ENCODE measurements around the gene LHCGR.

Gene LHCGR

DNA sequence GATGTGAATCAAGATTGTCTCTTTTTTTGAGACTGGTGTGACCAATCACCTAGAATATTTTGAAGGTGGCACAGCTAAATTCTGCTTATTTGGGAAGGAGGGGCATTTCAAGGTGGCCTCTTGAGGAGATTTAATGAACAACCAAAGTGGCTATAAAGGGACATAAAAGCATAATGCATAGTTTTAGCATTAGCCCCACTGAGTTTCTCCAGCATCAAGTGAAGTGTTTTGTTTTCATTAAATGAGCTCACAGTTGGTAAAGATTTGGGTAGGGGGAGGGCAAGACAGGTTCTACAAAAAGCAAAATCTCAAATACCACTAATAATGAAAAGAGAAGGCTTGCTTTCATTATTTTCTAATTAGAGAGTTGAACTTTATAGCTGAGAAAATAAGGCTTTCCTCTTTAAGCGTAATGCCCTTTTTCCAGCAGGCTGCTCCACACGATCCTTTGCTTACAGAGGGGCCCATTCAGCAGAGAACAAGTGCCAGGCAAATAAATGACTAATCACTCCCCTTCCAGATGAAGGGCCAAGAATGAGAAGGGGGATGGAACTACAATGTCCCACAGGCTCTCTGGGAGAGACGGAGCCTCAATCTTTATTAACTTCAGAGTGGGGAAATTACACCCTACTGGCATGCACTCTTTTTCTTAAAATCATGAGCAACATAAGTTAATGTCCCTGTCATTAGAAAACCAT is 35.9 kb downstream of the LHCGR start (continued):
- TF ChIP-seq PRDM6 (tag by site-specific recombination; IDR thresholded peaks at IDR 0.05) (peak; percentile 73; the same call in 1 of the 2 replicates), KLF1 (tag by site-specific recombination; IDR thresholded peaks at IDR 0.05) (no peak), HOXC10 (CRISPR knock-in tag; IDR thresholded peaks at IDR 0.05) (no peak), SP7 (tag by site-specific recombination; IDR thresholded peaks at IDR 0.05) (peak; percentile 28; the same call in 1 of the 2 replicates), ZNF266 (tag by site-specific recombination; IDR thresholded peaks at IDR 0.05; ENCODE audit: low read depth) (no peak), ZNF24 (tag by site-specific recombination; IDR thresholded peaks at IDR 0.05) (no peak), ZNF514 (tag by site-specific recombination; IDR thresholded peaks at IDR 0.05) (no peak), ZNF670 (tag by site-specific recombination; IDR thresholded peaks at IDR 0.05; ENCODE audit: low read depth) (no peak), WT1 (tag by site-specific recombination; IDR thresholded peaks at IDR 0.05) (peak; percentile 28; the same call in 1 of the 2 replicates), YY1 (tag by site-specific recombination; IDR thresholded peaks at IDR 0.05) (no peak), ZNF785 (tag by site-specific recombination; IDR thresholded peaks at IDR 0.05) (no peak), ZNF132 (tag by site-specific recombination; IDR thresholded peaks at IDR 0.05; ENCODE audit: borderline replicate concordance) (no peak), ZNF155 (tag by site-specific recombination; IDR thresholded peaks at IDR 0.05) (no peak), GLIS1 (tag by site-specific recombination; IDR thresholded peaks at IDR 0.05) (peak; percentile 94), ZNF10 (tag by site-specific recombination; IDR thresholded peaks at IDR 0.05) (no peak), ZBTB8A (tag by site-specific recombination; IDR thresholded peaks at IDR 0.05) (no peak; the same call in 1 of the 2 replicates), ZNF623 (tag by site-specific recombination; IDR thresholded peaks at IDR 0.05) (no peak), MYNN (tag by site-specific recombination; IDR thresholded peaks at IDR 0.05; ENCODE audit: borderline replicate concordance) (no peak), ZNF610 (tag by site-specific recombination; IDR thresholded peaks at IDR 0.05; ENCODE audit: borderline replicate concordance) (no peak), ZNF354C (tag by site-specific recombination; IDR thresholded peaks at IDR 0.05; ENCODE audit: borderline replicate concordance, low read depth) (no peak), ZNF394 (tag by site-specific recombination; IDR thresholded peaks at IDR 0.05; ENCODE audit: borderline replicate concordance) (no peak), ZNF677 (tag by site-specific recombination; IDR thresholded peaks at IDR 0.05) (no peak), ZNF76 (tag by site-specific recombination; IDR thresholded peaks at IDR 0.05; ENCODE audit: borderline replicate concordance, low read depth) (no peak), ZNF777 (tag by site-specific recombination; IDR thresholded peaks at IDR 0.05; ENCODE audit: borderline replicate concordance) (no peak)
- TF ChIP-seq, protein P1, sequence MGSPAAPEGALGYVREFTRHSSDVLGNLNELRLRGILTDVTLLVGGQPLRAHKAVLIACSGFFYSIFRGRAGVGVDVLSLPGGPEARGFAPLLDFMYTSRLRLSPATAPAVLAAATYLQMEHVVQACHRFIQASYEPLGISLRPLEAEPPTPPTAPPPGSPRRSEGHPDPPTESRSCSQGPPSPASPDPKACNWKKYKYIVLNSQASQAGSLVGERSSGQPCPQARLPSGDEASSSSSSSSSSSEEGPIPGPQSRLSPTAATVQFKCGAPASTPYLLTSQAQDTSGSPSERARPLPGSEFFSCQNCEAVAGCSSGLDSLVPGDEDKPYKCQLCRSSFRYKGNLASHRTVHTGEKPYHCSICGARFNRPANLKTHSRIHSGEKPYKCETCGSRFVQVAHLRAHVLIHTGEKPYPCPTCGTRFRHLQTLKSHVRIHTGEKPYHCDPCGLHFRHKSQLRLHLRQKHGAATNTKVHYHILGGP (tag by site-specific recombination; IDR thresholded peaks at IDR 0.05): no peak
- TF ChIP-seq, protein P2, sequence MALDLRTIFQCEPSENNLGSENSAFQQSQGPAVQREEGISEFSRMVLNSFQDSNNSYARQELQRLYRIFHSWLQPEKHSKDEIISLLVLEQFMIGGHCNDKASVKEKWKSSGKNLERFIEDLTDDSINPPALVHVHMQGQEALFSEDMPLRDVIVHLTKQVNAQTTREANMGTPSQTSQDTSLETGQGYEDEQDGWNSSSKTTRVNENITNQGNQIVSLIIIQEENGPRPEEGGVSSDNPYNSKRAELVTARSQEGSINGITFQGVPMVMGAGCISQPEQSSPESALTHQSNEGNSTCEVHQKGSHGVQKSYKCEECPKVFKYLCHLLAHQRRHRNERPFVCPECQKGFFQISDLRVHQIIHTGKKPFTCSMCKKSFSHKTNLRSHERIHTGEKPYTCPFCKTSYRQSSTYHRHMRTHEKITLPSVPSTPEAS (tag by site-specific recombination; IDR thresholded peaks at IDR 0.05): no peak
- TF ChIP-seq, protein P3, sequence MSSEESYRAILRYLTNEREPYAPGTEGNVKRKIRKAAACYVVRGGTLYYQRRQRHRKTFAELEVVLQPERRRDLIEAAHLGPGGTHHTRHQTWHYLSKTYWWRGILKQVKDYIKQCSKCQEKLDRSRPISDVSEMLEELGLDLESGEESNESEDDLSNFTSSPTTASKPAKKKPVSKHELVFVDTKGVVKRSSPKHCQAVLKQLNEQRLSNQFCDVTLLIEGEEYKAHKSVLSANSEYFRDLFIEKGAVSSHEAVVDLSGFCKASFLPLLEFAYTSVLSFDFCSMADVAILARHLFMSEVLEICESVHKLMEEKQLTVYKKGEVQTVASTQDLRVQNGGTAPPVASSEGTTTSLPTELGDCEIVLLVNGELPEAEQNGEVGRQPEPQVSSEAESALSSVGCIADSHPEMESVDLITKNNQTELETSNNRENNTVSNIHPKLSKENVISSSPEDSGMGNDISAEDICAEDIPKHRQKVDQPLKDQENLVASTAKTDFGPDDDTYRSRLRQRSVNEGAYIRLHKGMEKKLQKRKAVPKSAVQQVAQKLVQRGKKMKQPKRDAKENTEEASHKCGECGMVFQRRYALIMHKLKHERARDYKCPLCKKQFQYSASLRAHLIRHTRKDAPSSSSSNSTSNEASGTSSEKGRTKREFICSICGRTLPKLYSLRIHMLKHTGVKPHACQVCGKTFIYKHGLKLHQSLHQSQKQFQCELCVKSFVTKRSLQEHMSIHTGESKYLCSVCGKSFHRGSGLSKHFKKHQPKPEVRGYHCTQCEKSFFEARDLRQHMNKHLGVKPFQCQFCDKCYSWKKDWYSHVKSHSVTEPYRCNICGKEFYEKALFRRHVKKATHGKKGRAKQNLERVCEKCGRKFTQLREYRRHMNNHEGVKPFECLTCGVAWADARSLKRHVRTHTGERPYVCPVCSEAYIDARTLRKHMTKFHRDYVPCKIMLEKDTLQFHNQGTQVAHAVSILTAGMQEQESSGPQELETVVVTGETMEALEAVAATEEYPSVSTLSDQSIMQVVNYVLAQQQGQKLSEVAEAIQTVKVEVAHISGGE (tag by site-specific recombination; conservative IDR thresholded peaks at IDR 0.05; ENCODE audit: low read depth): no peak
- TF ChIP-seq, protein P4, sequence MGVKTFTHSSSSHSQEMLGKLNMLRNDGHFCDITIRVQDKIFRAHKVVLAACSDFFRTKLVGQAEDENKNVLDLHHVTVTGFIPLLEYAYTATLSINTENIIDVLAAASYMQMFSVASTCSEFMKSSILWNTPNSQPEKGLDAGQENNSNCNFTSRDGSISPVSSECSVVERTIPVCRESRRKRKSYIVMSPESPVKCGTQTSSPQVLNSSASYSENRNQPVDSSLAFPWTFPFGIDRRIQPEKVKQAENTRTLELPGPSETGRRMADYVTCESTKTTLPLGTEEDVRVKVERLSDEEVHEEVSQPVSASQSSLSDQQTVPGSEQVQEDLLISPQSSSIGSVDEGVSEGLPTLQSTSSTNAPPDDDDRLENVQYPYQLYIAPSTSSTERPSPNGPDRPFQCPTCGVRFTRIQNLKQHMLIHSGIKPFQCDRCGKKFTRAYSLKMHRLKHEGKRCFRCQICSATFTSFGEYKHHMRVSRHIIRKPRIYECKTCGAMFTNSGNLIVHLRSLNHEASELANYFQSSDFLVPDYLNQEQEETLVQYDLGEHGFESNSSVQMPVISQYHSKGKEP (tag by site-specific recombination; IDR thresholded peaks at IDR 0.05): no peak
- TF ChIP-seq, protein P5, sequence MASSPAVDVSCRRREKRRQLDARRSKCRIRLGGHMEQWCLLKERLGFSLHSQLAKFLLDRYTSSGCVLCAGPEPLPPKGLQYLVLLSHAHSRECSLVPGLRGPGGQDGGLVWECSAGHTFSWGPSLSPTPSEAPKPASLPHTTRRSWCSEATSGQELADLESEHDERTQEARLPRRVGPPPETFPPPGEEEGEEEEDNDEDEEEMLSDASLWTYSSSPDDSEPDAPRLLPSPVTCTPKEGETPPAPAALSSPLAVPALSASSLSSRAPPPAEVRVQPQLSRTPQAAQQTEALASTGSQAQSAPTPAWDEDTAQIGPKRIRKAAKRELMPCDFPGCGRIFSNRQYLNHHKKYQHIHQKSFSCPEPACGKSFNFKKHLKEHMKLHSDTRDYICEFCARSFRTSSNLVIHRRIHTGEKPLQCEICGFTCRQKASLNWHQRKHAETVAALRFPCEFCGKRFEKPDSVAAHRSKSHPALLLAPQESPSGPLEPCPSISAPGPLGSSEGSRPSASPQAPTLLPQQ (tag by site-specific recombination; IDR thresholded peaks at IDR 0.05): peak; percentile 87

Data from HEK293 (cell line).